Measurements from ENCODE around the gene TSBP1. TPM values are rescaled to one million over a fixed set of nuclear protein-coding genes. Genes with fewer than 3 reads are reported as not detected.
"Not testable (repeated sequence)": the region's sequence is repeated elsewhere in the genome, so short reads cannot be mapped to it uniquely, and the experiment has no call there.

TSBP1 gene
- total RNA-seq, 6 donors from 2014 or later, result not detected

GRCh38 chr6:32294566-32294965 lies 77.1 kb downstream of the TSBP1 start:
- DNase-seq (no peak), ATAC-seq (ENCODE audit: low FRiP score in 2 of 2) (no peak)
- no peak for TF ChIP-seq POLR2AphosphoS5 (IDR thresholded peaks at IDR 0.05)
- no peak for TF ChIP-seq EP300 (IDR thresholded peaks at IDR 0.05)
- TF ChIP-seq, protein P1, sequence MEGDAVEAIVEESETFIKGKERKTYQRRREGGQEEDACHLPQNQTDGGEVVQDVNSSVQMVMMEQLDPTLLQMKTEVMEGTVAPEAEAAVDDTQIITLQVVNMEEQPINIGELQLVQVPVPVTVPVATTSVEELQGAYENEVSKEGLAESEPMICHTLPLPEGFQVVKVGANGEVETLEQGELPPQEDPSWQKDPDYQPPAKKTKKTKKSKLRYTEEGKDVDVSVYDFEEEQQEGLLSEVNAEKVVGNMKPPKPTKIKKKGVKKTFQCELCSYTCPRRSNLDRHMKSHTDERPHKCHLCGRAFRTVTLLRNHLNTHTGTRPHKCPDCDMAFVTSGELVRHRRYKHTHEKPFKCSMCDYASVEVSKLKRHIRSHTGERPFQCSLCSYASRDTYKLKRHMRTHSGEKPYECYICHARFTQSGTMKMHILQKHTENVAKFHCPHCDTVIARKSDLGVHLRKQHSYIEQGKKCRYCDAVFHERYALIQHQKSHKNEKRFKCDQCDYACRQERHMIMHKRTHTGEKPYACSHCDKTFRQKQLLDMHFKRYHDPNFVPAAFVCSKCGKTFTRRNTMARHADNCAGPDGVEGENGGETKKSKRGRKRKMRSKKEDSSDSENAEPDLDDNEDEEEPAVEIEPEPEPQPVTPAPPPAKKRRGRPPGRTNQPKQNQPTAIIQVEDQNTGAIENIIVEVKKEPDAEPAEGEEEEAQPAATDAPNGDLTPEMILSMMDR (IDR thresholded peaks at IDR 0.05), result no peak
- no peak for TF ChIP-seq POLR2A (IDR thresholded peaks at IDR 0.05)
- Histone ChIP-seq H3K27ac (no peak overlapping the region), H3K9me3 (no peaks in the 10 kb centered on the region), H3K4me1 (no peaks in the 10 kb centered on the region), H3K27me3 (no peaks in the 10 kb centered on the region), H3K36me3 (no peaks in the 10 kb centered on the region), H3K4me3 (no peak overlapping the region)
- WGBS, 2 donors, result 93 to 97% methylated on average over 2 of the region's 2 CpGs

GRCh38 chr6:32293695-32294094 lies 78.0 kb downstream of the TSBP1 start:
- no peaks in the 10 kb centered on the region for H3K9me3 ChIP-seq
- TF ChIP-seq POLR2AphosphoS5 (IDR thresholded peaks at IDR 0.05), result no peak
- 90 to 91% methylated on average over 4 of the region's 4 CpGs for WGBS, 2 donors
- H3K4me1 ChIP-seq, result no peaks in the 10 kb centered on the region
- H3K4me3 ChIP-seq, result no peak overlapping the region
- DNase-seq (no peak), ATAC-seq (ENCODE audit: low FRiP score in 2 of 2) (no peak)
- no peaks in the 10 kb centered on the region for H3K36me3 ChIP-seq
- no peak overlapping the region for H3K27ac ChIP-seq
- H3K27me3 ChIP-seq, result no peaks in the 10 kb centered on the region

- ATAC-seq (ENCODE audit: low FRiP score in 2 of 2) (no peak), DNase-seq (no peak)
- Histone ChIP-seq H3K4me1 (no peaks in the 10 kb centered on the region), H3K27me3 (no peaks in the 10 kb centered on the region), H3K9me3 (no peaks in the 10 kb centered on the region), H3K36me3 (no peaks in the 10 kb centered on the region), H3K27ac (no peak overlapping the region), H3K4me3 (no peak overlapping the region)
- TF ChIP-seq EP300 (IDR thresholded peaks at IDR 0.05) (no peak), POLR2AphosphoS5 (IDR thresholded peaks at IDR 0.05) (no peak)
- 27 to 67% methylated on average over 1 of the region's 1 CpG for WGBS, 2 donors
Observed at GRCh38 chr6:32291543-32291942, 80.2 kb downstream of the TSBP1 start.

DNA sequence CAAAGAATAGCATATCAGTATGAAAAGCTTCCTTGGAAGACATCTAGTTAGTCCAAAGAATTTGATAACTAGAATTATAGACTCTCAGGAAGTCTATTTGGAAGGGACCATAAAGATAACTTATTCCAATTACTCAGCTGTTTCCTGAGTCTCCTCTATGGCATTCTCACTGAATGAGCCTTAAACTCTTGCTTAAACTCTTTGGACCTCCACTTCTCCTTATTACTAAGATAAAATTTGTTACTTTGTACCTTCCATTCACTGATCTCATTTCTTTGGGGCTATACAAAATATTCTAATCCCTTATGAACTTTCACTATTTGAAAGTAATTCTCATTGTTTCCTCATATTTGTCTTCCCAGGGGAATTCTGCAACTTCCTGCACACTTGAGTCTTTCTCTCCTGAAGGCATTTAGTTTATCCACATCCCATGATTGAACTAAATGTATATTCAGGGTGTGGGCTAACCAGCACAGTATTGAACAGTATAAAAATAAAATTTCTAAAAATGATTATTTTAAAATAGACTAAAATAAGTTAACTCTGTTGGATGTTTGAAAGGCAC lies 80.7 kb downstream of the TSBP1 start:
- Histone ChIP-seq H3K4me3 (no peak overlapping the region), H3K27ac (no peak overlapping the region), H3K36me3 (no peaks in the 10 kb centered on the region), H3K27me3 (no peaks in the 10 kb centered on the region), H3K9me3 (no peaks in the 10 kb centered on the region), H3K4me1 (no peaks in the 10 kb centered on the region)
- no peak for ATAC-seq (ENCODE audit: low FRiP score in 2 of 2)
- DNase-seq, result no peak
- no peak for TF ChIP-seq EP300 (IDR thresholded peaks at IDR 0.05)
- TF ChIP-seq, protein P1 (IDR thresholded peaks at IDR 0.05), result no peak

DNA sequence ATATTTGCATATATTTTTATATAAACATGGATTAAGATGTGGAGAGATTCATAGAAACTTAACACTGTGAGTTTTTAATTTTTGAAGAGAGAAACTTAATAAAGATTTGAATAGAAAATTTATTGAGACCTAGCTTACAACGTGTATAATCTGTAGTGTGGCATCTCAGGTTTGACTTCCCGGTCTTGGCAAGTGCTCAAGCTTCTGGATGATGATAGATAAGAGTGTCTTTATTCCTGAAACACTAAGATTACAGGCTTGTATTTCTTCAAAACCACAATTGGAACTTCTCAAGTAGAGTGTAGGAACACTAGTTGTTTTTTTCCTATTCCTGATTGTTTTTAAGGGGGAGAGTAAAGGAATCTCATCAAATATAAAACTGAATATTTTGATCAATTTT lies 83.3 kb downstream of the TSBP1 start:
- TF ChIP-seq EP300 (IDR thresholded peaks at IDR 0.05) (no peak), POLR2AphosphoS5 (IDR thresholded peaks at IDR 0.05) (no peak), POLR2A (IDR thresholded peaks at IDR 0.05) (no peak)
- TF ChIP-seq, protein P1 (IDR thresholded peaks at IDR 0.05), result no peak
- ATAC-seq (ENCODE audit: low FRiP score in 2 of 2) (no peak), DNase-seq (no peak)
- Histone ChIP-seq H3K36me3 (no peaks in the 10 kb centered on the region), H3K27ac (no peak overlapping the region), H3K4me1 (no peaks in the 10 kb centered on the region), H3K9me3 (no peaks in the 10 kb centered on the region), H3K27me3 (no peaks in the 10 kb centered on the region), H3K4me3 (no peak overlapping the region)
- 13 to 18% methylated on average over 2 of the region's 2 CpGs for WGBS, 2 donors

DNA sequence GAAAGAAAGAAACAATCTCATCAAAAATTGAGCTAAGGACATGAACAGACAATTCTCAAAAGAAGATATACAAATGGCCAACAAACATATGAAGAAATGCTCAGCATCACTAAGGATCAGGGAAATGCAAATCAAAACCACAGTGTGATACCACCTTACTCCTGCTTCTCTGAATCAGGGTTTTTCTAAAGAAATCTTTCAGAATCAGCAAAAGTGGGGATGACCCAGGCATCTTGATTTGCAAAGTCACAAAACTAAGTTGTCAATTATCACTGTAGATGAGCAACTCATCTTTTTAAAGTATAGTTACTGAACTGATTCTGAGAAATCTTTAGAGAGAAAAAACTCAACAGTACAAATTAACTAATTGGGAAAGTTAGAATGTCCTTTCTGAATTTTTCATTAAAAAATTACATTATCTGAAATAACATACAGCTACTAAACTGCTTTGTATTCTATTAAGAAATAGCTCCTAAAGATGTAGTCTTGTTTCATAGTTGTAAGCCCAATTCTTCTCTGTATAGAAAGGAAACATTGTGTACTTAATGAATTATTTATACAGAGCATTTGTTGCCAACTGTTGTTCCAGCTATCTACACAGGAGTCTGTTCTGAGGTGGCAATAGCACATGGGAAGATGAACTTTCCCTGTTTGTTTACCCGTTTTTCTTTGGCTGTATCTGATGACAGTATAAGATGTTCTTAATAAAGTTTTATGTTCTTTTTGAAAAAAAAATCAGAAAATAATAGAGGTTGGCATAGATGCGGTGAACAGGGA lies 97.7 kb downstream of the TSBP1 start:
- not testable (repeated sequence) for H3K36me3 ChIP-seq; ATAC-seq (ENCODE audit: low FRiP score in 2 of 2); DNase-seq; H3K9me3 ChIP-seq; H3K4me1 ChIP-seq; H3K27me3 ChIP-seq; H3K4me3 ChIP-seq; H3K27ac ChIP-seq
- 82 to 91% methylated on average over 2 of the region's 2 CpGs for WGBS, 2 donors
